ENCODE data around the gene KCNG2.

The KCNG2 gene

DNA sequence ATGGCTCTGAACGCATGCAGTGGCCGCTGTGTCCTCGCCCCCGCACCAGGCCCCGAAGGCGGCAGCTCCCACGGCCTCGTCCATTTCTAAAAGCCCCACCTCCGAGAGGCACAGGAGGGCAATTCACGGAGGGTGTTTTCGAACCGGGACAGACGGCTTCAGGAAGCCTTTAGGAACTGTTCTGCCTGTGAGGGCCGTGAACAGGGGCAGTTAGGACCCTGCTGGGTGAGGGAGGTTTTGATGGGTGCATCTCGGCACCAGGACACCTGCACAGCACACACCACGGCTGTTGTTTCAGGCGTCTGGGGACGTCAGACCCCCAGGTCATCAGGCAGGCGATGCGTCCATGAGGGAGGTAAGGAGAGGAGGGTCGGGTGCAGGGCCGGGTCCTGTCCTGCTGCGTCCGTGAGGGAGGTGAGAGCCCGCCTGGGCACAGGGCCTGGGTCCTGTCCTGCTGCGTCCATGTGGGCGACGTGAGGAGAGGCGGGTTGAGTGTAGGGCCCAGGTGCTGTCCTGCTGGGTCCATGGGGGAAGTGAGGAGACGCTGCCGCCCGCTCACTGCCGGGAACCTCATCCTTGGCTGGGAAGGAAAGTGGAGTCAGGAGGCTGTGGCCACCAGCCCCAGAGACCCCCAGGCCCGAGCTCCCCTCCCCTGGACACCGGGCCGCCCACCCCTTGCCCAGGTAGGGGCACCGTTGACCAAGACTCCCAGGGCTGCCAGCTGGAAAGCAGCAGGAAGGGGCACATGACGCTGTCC, 25.5 kb upstream of the KCNG2 start:
- H3K36me3 ChIP-seq (ENCODE audit: low read depth), result no peaks in the 10 kb centered on the region
- peak; percentile 36 for DNase-seq (ENCODE audit: low spot score)
- H3K27me3 ChIP-seq (ENCODE audit: insufficient read depth, poor library complexity, severe bottlenecking), result no peaks in the 10 kb centered on the region
- H3K9me3 ChIP-seq (ENCODE audit: severe bottlenecking), result no peaks in the 10 kb centered on the region
- H3K27ac ChIP-seq (ENCODE audit: poor library complexity, severe bottlenecking), result no peak overlapping the region
- no peak overlapping the region for H3K4me3 ChIP-seq (ENCODE audit: severe bottlenecking)
- TF ChIP-seq, protein P1, sequence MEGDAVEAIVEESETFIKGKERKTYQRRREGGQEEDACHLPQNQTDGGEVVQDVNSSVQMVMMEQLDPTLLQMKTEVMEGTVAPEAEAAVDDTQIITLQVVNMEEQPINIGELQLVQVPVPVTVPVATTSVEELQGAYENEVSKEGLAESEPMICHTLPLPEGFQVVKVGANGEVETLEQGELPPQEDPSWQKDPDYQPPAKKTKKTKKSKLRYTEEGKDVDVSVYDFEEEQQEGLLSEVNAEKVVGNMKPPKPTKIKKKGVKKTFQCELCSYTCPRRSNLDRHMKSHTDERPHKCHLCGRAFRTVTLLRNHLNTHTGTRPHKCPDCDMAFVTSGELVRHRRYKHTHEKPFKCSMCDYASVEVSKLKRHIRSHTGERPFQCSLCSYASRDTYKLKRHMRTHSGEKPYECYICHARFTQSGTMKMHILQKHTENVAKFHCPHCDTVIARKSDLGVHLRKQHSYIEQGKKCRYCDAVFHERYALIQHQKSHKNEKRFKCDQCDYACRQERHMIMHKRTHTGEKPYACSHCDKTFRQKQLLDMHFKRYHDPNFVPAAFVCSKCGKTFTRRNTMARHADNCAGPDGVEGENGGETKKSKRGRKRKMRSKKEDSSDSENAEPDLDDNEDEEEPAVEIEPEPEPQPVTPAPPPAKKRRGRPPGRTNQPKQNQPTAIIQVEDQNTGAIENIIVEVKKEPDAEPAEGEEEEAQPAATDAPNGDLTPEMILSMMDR (IDR thresholded peaks at IDR 0.05; ENCODE audit: poor library complexity, severe bottlenecking), result no peak
- no peak for ATAC-seq (ENCODE audit: low read depth)
- H3K4me1 ChIP-seq (ENCODE audit: insufficient read depth, poor library complexity, severe bottlenecking), result no peaks in the 10 kb centered on the region

DNA sequence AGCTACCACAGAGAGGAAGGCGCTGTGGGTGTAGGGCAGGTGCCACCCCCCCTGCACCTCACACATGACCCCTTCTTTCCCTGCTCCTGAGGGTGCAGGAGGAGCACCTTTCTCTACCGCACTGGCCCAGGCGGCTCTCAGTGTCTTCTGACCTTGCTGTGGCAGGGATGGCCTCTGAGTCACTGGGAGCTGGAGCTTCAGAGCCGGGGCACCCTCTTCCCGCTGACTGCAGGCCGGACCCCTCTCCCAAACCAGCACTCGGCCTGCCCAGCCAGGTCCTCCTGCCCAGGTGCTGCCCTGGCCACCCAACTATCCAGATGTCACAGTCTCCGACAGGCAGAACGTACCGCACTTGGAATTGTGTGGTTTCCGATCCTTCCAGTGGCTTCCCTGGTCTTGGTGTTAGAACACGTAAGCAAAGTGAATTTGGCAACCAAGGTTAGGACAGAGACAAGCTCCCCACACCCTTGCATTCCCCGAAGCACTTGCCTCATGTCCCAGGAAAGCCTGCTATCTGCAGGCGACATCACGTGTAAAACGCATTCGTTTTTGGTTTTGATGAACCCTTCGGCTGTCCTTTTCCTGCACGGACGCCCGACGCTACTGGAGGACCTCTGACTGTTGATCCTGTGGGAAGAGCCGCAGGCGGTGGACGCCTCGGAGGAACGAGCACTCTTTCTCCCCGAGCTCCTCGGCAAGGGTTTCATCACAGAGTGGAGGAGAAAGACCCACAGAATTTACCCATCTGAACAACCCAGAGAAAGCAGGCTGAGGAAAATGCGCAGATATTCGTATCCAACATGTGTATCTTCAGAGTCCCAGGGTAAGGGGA, 24.7 kb upstream of the KCNG2 start:
- Histone ChIP-seq H3K36me3 (ENCODE audit: low read depth) (no peaks in the 10 kb centered on the region), H3K4me3 (ENCODE audit: severe bottlenecking) (no peak overlapping the region), H3K27ac (ENCODE audit: poor library complexity, severe bottlenecking) (no peak overlapping the region), H3K4me1 (ENCODE audit: insufficient read depth, poor library complexity, severe bottlenecking) (no peaks in the 10 kb centered on the region), H3K27me3 (ENCODE audit: insufficient read depth, poor library complexity, severe bottlenecking) (no peaks in the 10 kb centered on the region), H3K9me3 (ENCODE audit: severe bottlenecking) (no peaks in the 10 kb centered on the region)
- DNase-seq (ENCODE audit: low spot score) (peak; percentile 28), ATAC-seq (ENCODE audit: low read depth) (no peak)
- TF ChIP-seq, protein P1 (IDR thresholded peaks at IDR 0.05; ENCODE audit: poor library complexity, severe bottlenecking), result no peak

DNA sequence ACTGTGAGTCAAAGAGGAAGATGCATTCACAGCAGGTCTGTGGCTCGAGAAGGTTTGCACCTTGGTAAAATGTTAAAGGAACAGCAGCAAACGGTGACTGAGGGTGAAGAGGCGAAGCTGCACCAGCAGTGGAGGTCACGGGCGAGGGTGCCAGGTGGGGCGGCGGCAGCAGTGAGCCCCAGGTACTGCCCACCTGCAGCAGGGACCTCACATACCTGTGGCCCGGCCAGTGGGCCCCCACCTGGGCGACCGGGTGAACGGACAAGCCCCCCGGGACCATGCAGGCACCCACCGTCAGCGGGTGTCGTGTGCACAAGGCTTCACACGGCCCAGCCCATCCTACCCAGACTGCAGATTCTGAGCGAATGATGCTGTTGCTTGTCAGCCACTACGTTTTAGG, 23.6 kb upstream of the KCNG2 start:
- H3K36me3 ChIP-seq (ENCODE audit: low read depth), result no peaks in the 10 kb centered on the region
- ATAC-seq (ENCODE audit: low read depth), result no peak
- DNase-seq (ENCODE audit: low spot score), result peak; percentile 34
- H3K27me3 ChIP-seq (ENCODE audit: insufficient read depth, poor library complexity, severe bottlenecking), result no peaks in the 10 kb centered on the region
- H3K27ac ChIP-seq (ENCODE audit: poor library complexity, severe bottlenecking), result no peak overlapping the region
- no peak overlapping the region for H3K4me3 ChIP-seq (ENCODE audit: severe bottlenecking)
- no peaks in the 10 kb centered on the region for H3K4me1 ChIP-seq (ENCODE audit: insufficient read depth, poor library complexity, severe bottlenecking)
- no peaks in the 10 kb centered on the region for H3K9me3 ChIP-seq (ENCODE audit: severe bottlenecking)
- TF ChIP-seq, protein P1 (IDR thresholded peaks at IDR 0.05; ENCODE audit: poor library complexity, severe bottlenecking), result no peak

DNA sequence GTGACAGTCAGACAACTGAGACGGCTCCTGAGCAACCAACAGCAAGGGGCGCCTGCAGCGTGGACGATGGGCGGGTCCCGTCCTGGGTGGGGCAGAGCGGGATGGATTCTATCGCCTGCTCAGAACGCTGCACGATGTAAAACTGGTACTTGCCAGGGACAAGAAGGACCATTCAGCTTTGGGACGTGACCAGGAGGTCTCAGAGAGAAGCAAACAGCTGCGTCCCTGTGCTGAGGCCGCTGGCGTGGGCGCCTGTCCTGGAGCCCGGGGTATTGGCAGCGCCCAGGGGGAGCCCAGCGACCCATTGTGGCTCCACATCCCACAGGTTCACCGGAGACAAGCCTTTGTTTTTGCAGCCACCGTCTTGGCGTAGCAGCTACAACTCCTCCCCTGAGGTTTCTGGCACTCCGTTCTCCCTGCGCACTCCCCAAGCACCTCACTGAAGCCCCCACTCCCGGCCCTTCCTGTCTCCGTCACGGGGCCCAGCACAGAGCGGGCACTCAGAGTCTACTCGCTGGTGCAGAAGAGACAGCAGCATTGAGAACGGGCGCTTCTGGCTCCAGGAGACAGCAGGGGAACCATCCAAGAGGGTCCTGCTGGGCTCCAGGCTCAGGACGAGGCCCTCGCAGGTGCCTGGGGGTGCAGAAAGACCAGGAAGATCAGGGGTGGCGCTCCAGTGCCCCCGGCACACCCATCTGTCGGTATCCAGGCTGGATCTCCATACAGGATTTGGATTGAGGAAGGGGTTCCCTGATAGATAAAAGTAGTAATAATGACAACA, 22.1 kb upstream of the KCNG2 start:
- Histone ChIP-seq H3K27ac (ENCODE audit: poor library complexity, severe bottlenecking) (no peak overlapping the region), H3K36me3 (ENCODE audit: low read depth) (no peaks in the 10 kb centered on the region), H3K9me3 (ENCODE audit: severe bottlenecking) (no peaks in the 10 kb centered on the region), H3K4me3 (ENCODE audit: severe bottlenecking) (no peak overlapping the region), H3K27me3 (ENCODE audit: insufficient read depth, poor library complexity, severe bottlenecking) (no peaks in the 10 kb centered on the region), H3K4me1 (ENCODE audit: insufficient read depth, poor library complexity, severe bottlenecking) (no peaks in the 10 kb centered on the region)
- ATAC-seq (ENCODE audit: low read depth) (no peak), DNase-seq (ENCODE audit: low spot score) (peak; percentile 37)
- TF ChIP-seq, protein P1 (IDR thresholded peaks at IDR 0.05; ENCODE audit: poor library complexity, severe bottlenecking), result no peak

All from RWPE2 (cell line).